HG03060 (cell line): Measurements from ENCODE around the gene DBN1.
"Not testable (repeated sequence)": the region's sequence is repeated elsewhere in the genome, so short reads cannot be mapped to it uniquely, and the experiment has no call there.

Experiments used
- ATAC-seq: cut with Tn5 transposase; IDR thresholded peaks from one replicate; pipeline ENCODE4 v1.9.1; 2021; ENCODE audit warnings: low read depth, moderate number of reproducible peaks; ENCODE audit not compliant: unreplicated experiment

Gene DBN1

DNA sequence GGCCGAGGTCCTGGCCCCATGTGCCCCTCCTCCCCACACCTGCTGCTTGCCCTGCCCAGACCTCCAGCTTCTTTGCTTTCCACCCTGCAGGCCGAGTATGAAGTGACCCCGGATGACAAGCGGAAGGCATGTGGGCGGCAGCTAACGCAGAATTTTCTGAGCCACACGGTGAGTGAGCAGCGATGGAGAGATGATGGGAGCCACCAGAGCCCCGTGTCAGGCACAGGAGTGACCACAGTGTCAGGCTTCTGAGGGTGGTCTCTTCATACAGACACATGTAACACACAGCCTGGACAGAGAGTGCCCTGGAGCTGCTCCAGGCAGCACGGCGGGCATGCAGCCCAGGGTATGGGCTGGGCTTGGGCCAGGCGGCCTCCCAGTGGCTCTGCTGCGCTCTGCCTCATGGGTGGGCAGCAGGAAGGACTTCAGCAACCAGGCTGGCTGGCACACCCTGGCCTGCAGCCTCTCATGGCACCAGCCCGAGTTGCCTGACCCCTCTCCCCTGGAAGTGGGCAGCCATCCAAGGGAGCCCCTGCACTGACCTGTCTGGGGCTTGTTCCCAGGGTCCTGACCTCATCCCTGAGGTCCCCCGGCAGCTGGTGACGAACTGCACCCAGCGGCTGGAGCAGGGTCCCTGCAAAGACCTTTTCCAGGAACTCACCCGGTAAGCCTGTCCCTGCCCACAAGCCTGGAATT lies 41.1 kb downstream of the DBN1 start:
- ATAC-seq = no peak

DNA sequence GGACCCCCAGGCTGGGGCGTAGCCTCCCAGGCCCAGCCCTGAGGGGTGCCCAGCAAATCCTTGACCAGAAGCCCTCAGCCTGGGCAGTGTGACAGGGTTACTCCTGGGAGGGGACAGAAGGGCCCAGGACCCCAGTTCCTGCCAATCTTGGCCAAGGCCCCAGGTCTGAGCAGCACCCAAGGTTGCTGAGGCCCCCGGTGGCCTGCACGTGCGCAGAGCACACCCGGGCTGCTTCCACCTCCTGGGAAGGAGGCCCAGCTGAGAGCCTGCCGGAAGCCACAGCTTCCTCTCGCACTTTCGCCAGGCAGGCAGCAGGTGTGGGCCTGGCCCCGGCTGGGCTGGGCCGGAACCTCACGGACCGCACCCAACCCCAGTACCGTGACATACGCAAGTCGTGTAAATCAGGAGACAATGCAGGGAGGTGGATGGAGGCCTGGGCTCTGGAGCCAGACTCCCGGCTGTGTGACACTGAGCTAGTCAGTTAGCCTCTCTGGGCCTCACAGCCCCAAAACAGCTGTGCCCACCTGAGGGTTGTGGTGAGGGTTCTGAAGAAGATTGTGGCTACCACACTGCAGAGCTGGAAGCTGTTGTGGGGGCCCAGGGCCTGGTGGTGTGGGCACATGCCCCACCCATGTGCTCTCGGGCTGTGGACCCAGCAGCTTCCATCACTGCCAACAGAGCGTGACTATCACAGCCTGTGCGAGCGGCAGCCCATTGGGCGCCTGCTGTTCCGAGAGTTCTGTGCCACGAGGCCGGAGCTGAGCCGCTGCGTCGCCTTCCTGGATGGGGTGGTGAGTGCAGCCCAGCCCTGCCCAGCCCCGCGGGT lies 41.9 kb downstream of the DBN1 start:
- ATAC-seq = no peak

- no peak for ATAC-seq
These were observed 42.5 kb downstream of the DBN1 start for GRCh38 chr5:177430972-177431316.

DNA sequence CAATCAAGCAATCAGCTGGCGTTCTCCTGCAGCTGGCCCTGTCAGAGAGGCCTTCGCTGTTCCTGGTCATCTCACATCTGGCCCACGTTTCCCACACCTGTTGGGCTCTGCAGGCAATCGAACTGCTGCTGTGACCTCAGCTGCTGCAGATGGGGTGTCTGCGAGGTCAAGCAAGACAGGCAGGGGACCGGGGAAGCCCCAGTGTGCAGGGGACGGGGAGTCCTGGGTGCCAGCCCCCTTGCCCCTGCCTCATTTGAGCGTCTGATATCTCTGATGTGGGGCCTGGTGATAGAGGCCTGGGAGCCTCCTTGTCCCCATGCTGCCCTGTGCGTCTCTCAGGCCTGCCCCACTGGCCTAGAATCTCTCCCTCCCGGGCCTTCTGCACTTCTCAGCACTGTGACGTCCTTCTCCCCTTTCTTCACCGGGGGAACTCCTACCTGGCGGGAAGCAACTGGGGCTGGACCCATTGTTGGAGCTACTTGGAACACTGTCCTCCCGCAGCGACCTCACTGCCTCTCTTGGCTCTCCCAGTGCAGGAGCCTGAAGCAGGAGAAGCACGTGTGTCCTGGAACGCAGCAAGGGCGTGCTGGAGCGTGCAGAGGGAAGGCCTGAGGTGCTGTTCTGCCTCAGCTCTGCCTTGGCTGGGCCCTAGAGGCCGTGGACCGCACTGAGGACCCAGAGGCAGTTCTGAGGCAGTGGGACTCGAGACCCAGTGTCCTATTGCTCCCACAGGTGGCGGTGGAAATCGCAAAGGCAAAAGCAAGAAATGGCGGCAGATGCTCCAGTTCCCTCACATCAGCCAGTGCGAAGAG lies 43.1 kb downstream of the DBN1 start:
- ATAC-seq = no peak

DNA sequence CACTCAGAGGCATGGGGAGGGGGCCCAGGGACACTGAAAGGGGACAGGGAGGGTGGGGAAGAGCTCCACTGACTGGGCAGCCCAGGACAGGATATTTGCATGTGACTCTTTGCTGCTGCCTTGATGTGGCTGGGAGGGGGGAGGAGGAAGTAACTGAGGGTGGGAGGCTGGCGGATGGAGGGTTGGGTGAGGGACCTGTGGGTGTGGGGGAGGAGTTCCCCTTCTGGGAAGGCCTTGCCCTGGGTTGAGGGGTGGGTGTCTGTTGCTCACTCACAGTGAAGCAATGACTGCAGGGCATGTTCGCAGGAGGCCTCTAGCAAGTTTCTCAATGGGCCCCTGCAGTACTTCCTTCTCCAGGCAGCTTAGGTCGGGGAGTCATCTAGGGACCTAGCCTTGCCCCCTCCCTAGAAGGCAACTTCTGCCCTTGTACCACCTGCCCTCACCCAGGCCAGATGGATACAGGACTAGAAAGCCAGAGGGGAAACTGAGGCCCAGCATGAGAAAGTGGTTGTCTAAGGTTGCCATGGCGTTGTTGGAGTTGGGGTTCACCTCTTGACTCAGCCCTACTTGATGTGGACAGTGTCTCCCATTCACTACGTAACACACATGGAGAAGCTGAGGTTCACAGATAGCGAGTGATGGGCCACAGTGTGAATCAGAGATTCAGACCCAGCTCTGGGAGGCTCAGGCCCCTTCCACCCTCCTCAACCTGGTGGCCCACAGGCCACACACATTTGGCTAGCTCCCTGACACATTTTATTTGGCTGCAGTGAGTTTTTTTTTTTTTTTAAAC lies 44.0 kb downstream of the DBN1 start:
- ATAC-seq = no peak

- ATAC-seq = no peak
These were observed 44.7 kb downstream of the DBN1 start for GRCh38 chr5:177428574-177429217.

DNA sequence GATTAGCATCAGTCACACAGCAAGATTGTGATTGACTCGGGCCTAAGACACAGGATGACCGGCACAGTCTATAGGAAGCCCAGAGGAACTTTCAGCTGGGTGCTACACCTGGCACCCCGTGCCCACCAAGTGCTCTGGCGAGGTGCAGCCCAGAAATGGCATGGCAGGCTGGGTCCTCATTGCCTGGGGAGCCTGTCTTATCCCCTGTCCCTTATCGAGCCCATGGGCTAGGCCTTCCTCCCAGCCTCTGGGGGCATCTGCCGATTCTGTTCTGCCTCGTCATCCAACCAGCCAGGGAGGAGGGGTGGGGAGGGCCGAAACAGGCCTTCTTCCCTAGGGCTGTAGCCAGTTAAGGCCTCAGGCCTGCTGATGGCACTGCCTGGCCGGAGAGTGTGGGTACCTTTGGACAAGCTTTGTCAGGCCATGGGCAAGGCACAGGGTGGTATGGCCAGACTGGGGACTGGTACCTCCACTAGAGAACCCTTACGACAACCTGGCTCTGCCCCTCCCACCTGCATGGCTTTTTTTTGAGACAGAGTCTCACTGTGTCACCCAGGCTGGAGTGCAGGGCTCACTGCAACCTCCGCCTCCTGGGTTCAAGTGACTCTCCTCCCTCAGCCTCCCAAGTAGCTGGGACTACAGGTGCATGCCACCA lies 45.4 kb downstream of the DBN1 start:
- no peak for ATAC-seq

- ATAC-seq = no peak
These were observed 46.1 kb downstream of the DBN1 start for GRCh38 chr5:177427211-177427822.

DNA sequence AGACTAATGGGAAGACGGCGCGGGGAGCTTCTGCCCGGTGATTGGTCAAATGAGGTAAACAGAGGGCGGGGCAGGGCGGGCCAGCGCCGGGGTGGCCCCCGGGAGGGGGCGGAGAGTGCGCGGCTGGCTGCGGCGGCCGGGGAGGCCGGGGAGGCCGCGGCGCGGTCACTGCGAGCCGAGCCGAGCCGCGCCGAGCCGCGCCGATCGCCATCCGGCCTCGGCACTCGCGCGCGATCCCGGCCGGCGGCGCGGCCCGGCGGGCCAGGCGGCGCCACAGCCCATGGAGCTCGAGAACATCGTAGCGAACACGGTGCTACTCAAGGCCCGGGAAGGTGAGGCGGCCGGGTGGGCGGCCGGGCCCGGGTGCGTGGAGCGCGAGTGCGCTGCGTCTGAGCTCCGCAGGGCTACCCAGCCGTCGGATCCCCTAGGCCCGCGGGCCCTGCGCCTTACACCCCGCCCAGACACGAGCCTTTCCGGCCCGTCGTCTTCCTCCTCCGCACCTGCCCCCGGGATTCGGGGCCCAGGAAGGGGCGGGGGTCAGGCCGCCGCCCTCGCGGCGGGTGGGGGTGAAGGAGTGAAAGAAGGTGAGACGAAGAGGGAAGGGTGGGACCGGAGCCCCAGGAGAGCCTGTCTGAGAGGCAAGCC lies 46.7 kb downstream of the DBN1 start, which contains the start of gene GRK6:
Gene GRK6 (plus strand): TSS at position 111 of the 645 bp plus-strand sequence. CDS start 170 bp downstream, at position 281.
- ATAC-seq = no peak

DNA sequence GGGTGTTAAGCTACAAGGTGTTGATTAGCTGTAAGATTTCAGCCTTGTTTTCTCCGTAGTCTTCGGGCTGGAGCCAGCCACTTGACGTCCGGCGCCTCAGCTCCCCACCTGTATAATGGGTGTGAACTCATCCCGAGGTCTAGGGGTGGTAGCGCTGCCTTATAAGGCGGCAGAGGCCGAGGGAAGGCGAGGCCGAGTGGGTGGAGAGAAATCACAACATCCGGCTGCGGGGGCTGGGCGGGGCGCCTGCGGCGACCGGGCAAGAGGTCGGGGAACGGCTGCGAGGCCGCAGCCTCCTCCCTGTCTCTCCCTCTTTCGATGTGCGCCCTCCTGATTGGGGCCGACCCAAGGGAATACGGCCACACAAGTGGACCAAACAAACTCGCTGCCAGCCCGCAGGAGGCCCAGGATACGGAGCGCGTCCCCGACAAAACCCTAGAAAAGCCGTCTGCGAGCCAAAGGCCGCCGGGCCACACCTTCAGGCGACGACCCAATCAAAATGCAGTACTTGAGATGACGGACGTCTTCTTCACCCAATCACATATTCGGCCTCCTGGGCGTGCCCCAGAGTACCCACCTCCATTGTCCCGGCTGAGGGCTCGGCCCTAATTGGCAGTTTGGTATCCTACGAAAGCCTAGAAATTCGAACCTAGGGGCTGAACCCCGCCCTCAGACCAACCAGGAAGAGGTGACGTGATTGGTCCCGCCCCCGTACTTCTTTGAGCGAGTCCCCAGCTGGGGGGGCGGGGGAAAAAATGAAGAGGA lies 47.5 kb downstream of the DBN1 start:
- ATAC-seq = peak; percentile 75

GRCh38 chr5:177425196-177425800 lies 48.1 kb downstream of the DBN1 start:
- ATAC-seq = no peak

DNA sequence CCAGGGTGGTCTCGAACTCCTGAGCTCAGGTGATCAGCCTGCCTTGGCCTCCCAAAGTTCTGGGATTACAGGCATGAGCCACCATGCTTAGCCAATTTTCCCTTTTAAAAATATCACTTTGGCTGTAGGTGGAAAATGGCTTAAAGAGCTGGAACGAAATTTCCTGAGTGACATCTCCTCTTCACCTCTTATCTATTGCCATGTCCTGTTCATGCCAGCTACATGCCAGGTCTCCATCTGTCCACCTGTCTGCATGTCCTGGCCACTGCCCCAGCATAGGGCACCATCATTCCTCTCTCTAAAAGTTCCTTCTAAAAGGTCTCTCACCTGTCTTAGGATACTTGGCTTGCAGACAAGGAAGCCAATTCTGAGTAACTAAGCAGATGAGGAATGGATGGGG lies 49.8 kb downstream of the DBN1 start:
- ATAC-seq = no peak

DNA sequence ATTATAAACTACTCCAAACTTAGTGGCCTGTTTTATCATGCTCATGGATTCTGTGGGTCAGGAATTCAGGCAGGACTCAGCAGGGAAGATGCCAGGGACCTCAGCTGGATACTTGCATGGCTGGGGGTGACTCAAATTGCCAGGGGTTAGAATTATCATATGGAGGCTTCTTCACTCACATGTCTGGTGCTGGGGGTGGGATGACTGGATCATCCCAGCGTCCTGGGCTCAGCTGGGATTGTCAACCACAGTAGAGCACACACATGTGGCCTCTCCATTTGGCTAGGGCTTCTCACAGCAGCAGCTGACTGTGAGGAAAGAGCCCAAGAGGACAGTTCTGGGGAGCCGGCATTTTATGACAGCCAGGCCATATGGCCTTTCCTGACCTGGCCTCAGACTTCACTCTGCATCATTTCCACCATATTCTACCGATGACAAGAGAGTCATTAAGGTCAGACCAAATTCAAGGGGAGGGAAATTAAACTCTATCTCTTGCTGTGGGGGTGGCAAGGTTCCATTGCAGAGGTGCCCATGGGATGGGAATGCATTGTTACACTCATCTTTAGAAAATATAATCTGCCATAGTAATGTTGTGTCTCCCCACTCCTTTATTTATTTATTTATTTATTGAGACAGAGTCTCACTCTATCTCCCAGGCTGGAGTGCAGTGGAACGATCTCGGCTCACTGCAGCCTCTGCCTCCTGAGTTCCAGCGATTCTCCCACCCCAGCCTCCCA lies 52.2 kb downstream of the DBN1 start:
- no peak for ATAC-seq

DNA sequence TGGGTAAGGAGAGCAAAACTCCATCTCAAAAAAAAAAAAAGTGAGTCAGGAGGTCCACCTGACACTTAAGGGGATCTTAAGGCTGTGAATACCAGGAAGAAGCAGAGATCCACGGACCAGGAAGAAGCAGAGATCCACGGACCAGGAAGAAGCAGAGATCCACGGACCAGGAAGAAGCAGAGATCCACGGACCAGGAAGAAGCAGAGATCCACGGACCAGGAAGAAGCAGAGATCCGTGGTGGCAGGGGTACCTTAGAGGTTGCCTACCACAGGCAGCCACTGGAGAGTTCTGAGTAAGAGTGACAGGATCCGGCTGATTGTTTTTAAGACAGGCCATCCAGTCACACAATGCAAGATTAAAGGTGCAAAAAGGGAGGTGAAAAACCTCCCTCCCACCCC lies 53.0 kb downstream of the DBN1 start:
- not testable (repeated sequence) for ATAC-seq

DNA sequence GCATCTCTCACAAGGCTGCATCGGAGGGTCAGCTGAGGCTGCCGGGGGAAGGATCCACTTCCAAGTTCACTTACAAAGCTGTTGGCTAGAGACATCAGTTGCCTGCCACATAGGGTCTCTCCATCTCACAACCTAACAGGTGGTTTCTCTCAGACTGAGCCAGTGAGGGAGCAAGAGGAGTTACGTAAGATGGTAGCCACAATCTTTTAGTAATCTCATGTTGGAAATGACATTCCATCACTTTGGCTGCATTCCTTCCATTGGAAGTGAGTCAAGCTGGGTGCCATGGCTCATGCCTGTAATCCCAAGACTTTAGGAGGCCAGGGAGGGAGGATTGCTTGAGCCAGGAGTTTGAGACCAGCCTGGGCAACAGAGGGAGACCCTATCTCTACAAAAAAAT lies 54.4 kb downstream of the DBN1 start:
- no peak for ATAC-seq

- ATAC-seq = not testable (repeated sequence)
These were observed 56.4 kb downstream of the DBN1 start for GRCh38 chr5:177417081-177417480.

- ATAC-seq = no peak
These were observed 59.0 kb downstream of the DBN1 start for GRCh38 chr5:177414481-177414880.
